ENCODE data around the gene CDH26. TPM values are rescaled to one million over a fixed set of nuclear protein-coding genes. Genes with fewer than 3 reads are reported as not detected.

Gene CDH26
- total and polyA plus RNA-seq, 10 of the 15 experiments (the other 5 are each of a cell fraction or from before 2014, with no cell fraction given) = 0.03 to 0.19 (median 0.08) TPM; not detected in 4

GRCh38 chr20:60043435-60043834 lies 85.2 kb downstream of the CDH26 start (continued):
- TF ChIP-seq, protein P1, sequence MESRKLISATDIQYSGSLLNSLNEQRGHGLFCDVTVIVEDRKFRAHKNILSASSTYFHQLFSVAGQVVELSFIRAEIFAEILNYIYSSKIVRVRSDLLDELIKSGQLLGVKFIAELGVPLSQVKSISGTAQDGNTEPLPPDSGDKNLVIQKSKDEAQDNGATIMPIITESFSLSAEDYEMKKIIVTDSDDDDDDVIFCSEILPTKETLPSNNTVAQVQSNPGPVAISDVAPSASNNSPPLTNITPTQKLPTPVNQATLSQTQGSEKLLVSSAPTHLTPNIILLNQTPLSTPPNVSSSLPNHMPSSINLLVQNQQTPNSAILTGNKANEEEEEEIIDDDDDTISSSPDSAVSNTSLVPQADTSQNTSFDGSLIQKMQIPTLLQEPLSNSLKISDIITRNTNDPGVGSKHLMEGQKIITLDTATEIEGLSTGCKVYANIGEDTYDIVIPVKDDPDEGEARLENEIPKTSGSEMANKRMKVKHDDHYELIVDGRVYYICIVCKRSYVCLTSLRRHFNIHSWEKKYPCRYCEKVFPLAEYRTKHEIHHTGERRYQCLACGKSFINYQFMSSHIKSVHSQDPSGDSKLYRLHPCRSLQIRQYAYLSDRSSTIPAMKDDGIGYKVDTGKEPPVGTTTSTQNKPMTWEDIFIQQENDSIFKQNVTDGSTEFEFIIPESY (IDR thresholded peaks at IDR 0.05) = no peak

- Histone ChIP-seq H4K20me1 (ENCODE audit: control insufficient read depth, insufficient read depth) (no peaks in the 10 kb centered on the region), H3K4me2 (ENCODE audit: control insufficient read depth, insufficient read depth) (no peak overlapping the region), H3K36me3 (ENCODE audit: control insufficient read depth in 2 of 2, insufficient read depth in 2 of 2, low read length in 1 of 2) (no peaks in the 10 kb centered on the region), H3K9me3 (replicated peaks; ENCODE audit: control insufficient read depth, insufficient read depth, low read length) (no peaks in the 10 kb centered on the region), H2AFZ (ENCODE audit: control insufficient read depth, low read depth, low read length) (no peak overlapping the region), H3K4me3 (no peak overlapping the region), H3K4me1 (ENCODE audit: control insufficient read depth, insufficient read depth, low read length) (no peaks in the 10 kb centered on the region), H3K27me3 (replicated peaks in 1 of 2; ENCODE audit: control insufficient read depth in 2 of 2, insufficient read depth in 2 of 2, low read length in 1 of 2) (no peaks in the 10 kb centered on the region), H3K79me2 (ENCODE audit: control insufficient read depth, insufficient read depth, low read length) (no peaks in the 10 kb centered on the region), H3K27ac (ENCODE audit: control insufficient read depth, insufficient read depth) (no peak overlapping the region), H3K9ac (ENCODE audit: control insufficient read depth, insufficient read depth, low read length) (no peak overlapping the region)
- 0% methylated on average over 4 of the region's 4 CpGs for WGBS (ENCODE audit: insufficient coverage, insufficient replicate concordance, low lambda C conversion rate, missing lambda C conversion rate)
- ChIA-PET RAD21 (ENCODE audit: unreplicated experiment) (no interaction called here), SMC1A (ENCODE audit: uncharacterized antibody, unreplicated experiment) (no interaction called here), CTCF (no interaction called here), POLR2A (no interaction called here)
- no peak for TF ChIP-seq SP1 (IDR thresholded peaks at IDR 0.05; ENCODE audit: low read depth, low read length)
- TF ChIP-seq YBX1 (IDR thresholded peaks at IDR 0.05) = no peak
- no peak for TF ChIP-seq IKZF2 (IDR thresholded peaks at IDR 0.05)
- no peak for TF ChIP-seq RAD21 (IDR thresholded peaks at IDR 0.05; ENCODE audit: insufficient read depth, low read depth, low read length)
- TF ChIP-seq PKNOX1 (IDR thresholded peaks at IDR 0.05) = no peak
- TF ChIP-seq ZNF622 (IDR thresholded peaks at IDR 0.05) = no peak
- TF ChIP-seq JUND (IDR thresholded peaks at IDR 0.05; ENCODE audit: low read depth, low read length) = no peak
- TF ChIP-seq NRF1 (conservative IDR thresholded peaks at IDR 0.05; ENCODE audit: low read depth, low read length) = no peak
- no peak for DNase-seq (ENCODE audit: low read depth, low spot score)
- no peak for FAIRE-seq
- intact Hi-C loops (cut with micrococcal nuclease; ENCODE audit: unreplicated experiment) = no loop called here
- in situ Hi-C loops (cut with MboI) = no loop called here
- no TSS peak for BruUV-seq (replicated peaks)
- ATAC-seq = no peak
Measured at GRCh38 chr20:60046011-60046413, 87.8 kb downstream of the CDH26 start.
